Erythroblast (primary cell): ENCODE results near the gene RINT1.

Experiments
- GATA1 ChIP-seq: IDR thresholded peaks from 2 replicates; pipeline ENCODE4 v1.6.1; 2011; ENCODE audit warnings: low read depth, mild to moderate bottlenecking, control low read depth, low read length, moderate library complexity
- POLR2A ChIP-seq: IDR thresholded peaks from 2 replicates; pipeline ENCODE4 v1.6.1; 2011; ENCODE audit warnings: mild to moderate bottlenecking, low read length

DNA sequence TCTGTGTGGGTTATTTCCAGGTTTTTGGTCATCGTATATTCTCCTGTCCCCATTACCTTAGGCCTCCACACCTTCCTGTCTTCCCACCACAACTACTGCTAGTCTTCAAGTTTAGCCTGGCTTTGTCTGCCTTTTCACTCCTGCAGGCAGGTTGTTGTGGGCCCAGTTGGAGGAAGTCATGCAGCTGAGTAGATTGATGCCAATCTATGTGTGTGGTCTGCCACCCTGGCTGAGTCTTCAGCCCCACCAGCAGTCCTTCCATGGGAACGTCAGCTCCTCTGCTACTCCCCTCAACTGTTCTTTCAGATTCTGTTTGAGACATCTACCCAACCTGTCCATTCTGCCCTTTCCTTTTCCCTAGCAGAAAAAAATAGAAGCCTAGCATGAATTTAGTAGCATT lies 6.3 kb downstream of the RINT1 start:
- no peak for TF ChIP-seq POLR2A
- no peak for TF ChIP-seq GATA1
